Activated CD8-positive, alpha-beta memory T cell treated with anti-CD3 and anti-CD28 coated beads, Interleukin-2, amount 50 U/mL, for 4 hours (primary cell): ENCODE results near the gene ARHGAP24.

Source experiments
- DNase-seq: peaks from one replicate; pipeline ENCODE4 v3.0.0-alpha.2; 2020

ARHGAP24 gene

GRCh38 chr4:86043755-86044592 is 569.0 kb downstream of the ARHGAP24 start:
- DNase-seq = no peak

- no peak for DNase-seq
Measured at GRCh38 chr4:86044593-86044985, 569.6 kb downstream of the ARHGAP24 start.

- no peak for DNase-seq
Measured at GRCh38 chr4:86048426-86048825, 573.5 kb downstream of the ARHGAP24 start.

GRCh38 chr4:86050496-86050895 is 575.5 kb downstream of the ARHGAP24 start:
- no peak for DNase-seq
